Stomach (tissue), 9 donors: ENCODE results near the gene C16orf96. TPM values are rescaled to one million over a fixed set of nuclear protein-coding genes. Genes with fewer than 3 reads are reported as not detected.
A peak's percentile ranks its signal among the peaks of the same experiment; 100 is the strongest.

Experiments used
- DNase-seq, 2 donors: peaks; one replicate each; pipeline versions ENCODE4 v3.0.0 to v3.0.0-alpha.2; 2013 to 2019
- H3K27ac ChIP-seq, 5 donors: fragments of 200-600 bp in 4 of 5; sonication (generic) in 4 of 5; one replicate each; pipeline ENCODE4 v1.5.1; 2013 to 2019; ENCODE audit warnings: mild to moderate bottlenecking in 1 of 5, moderate library complexity in 1 of 5
- H3K27me3 ChIP-seq, 3 donors: fragments of 200-600 bp; sonication (generic); one replicate each; pipeline ENCODE4 v1.5.1; 2017 to 2019; ENCODE audit warnings: mixed run types in 1 of 3
- H3K36me3 ChIP-seq, 4 donors: fragments of 200-600 bp; sonication (generic); 1 replicate in 3 of 4; 2 replicates in 1 of 4; pipeline ENCODE4 v1.5.1; 2016 to 2019
- H3K4me1 ChIP-seq, 4 donors: fragments of 200-600 bp; sonication (generic); one replicate each; pipeline ENCODE4 v1.5.1; 2016 to 2019
- H3K4me3 ChIP-seq, 4 donors: fragments of 200-600 bp; sonication (generic) in 3 of 4; one replicate each; pipeline ENCODE4 v1.5.1; 2016 to 2019; ENCODE audit warnings: mild to moderate bottlenecking in 1 of 4
- H3K9me3 ChIP-seq, 4 donors: fragments of 200-600 bp; sonication (generic); one replicate each; pipeline ENCODE4 v1.5.1; 2016 to 2019
- EP300 ChIP-seq: sonication (generic); formaldehyde crosslinking; IDR thresholded peaks from one replicate; pipeline ENCODE4 v1.6.1; 2017; ENCODE audit warnings: antibody characterized with exemption
- POLR2A ChIP-seq, 4 donors: fragments of 450-650 bp; IDR thresholded peaks; one replicate each; pipeline ENCODE4 v1.6.1; 2016; ENCODE audit warnings: antibody characterized with exemption in 4 of 4, control low read depth in 2 of 4, mild to moderate bottlenecking in 1 of 4, moderate library complexity in 1 of 4
- POLR2AphosphoS5 ChIP-seq, 3 donors: sonication (generic); formaldehyde crosslinking; IDR thresholded peaks; one replicate each; pipeline ENCODE4 v1.6.1; 2016; ENCODE audit warnings: antibody characterized with exemption in 3 of 3
- WGBS, 5 donors: extraction: QIAGEN DNeasy Blood & Tissue Kit in 3 of 5; methylation state at CpG; one replicate each; pipeline versions ENCODE4 v1.1.5 to v1.1.7; 2013 to 2018; 5-methylcytosine and 5-hydroxymethylcytosine counted together
- intact Hi-C: fragments of 100-400 bp; cut with DNase I; formaldehyde crosslinking; loops from one replicate; pipeline ENCODE4 v1.15.1; 2023; ENCODE audit warnings: low total_unique reads
- polyA plus RNA-seq, 3 donors: library from polyadenylated mRNA; stranded (reverse); fragments of 200-250 nt; gene quantifications; one replicate each; pipeline ENCODE4 v1.2.3, GENCODE V29; 2013
- total RNA-seq, 5 donors: library from RNA; depleted of rRNA; stranded (reverse); fragments of >200 nt; gene quantifications; one replicate each; pipeline versions ENCODE4 v1.1.0 to v1.2.3, GENCODE V29; 2014 to 2016
- TF ChIP-seq, protein P1 (sequence below), 7 experiments: fragments of 450-650 bp in 4 of 7; fragments of 200-600 bp in 3 of 7; sonication (generic) in 3 of 7; IDR thresholded peaks; one replicate each; pipeline ENCODE4 v1.5.1; 2016 to 2019; ENCODE audit warnings: antibody characterized with exemption in 7 of 7, control low read depth in 2 of 7, mild to moderate bottlenecking in 1 of 7
- donor health status: healthy with polysubstance abuse.
- donor health status: Bipolar disorder and iron deficiency.
- donor health status: healthy.

Gene C16orf96
- total and polyA plus RNA-seq, 8 donors, result 0.37 to 0.43 TPM; not detected in 6

DNA sequence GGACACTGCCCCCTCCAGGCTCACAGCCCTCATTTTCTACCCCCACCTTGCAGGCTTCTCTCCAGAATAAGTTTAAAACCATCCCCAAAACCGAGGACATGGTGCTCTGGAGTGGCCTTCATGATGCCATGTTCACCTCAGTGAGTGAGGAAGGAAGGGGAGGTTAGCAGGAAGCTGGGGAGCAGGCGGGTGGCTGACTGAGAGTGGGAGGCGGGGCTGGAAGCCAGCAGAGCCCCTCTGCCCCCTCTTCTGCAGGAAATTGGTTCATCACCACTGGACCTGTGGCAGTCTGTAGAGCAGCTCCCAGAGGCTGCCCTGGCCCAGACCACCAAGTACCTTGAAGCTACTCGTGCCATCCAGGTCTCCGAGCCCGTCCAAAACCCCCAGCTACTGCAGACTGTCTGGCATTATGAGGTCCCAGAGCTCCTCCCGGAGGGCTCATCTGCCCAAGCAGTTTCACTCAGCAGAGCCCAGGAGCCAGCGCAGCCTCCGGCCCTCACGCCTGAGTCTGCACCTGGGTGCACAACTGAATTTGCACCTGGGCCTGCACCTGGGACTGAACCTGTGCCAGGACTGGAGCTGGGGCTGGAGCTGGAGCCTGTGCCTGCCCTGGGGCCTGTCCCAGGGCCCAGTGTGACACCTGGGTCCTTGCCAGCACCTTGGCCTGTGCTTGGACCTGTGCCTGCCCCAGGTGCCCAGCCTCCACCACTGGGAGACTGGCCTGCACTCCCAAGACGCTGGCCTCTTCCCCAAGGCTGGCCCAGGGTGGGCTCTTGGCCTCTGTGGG is 19.0 kb downstream of the C16orf96 start:
- intact Hi-C loops, result no loop called here
- WGBS, 5 donors, result 54 to 68% (median 62%) methylated on average over 7 to 11 of the region's 11 CpGs
- Histone ChIP-seq H3K27me3 (no peaks in the 10 kb centered on the region), H3K27ac (no peak overlapping the region), H3K4me3 (no peak overlapping the region), H3K36me3 (no peaks in the 10 kb centered on the region), H3K9me3 (no peaks in the 10 kb centered on the region), H3K4me1 (peaks cover 0 to 14% (median 3%) of the 10 kb centered on the region in 4 donors)
- DNase-seq, result peak in 1 of 2 donors; percentile 87
- TF ChIP-seq POLR2A (IDR thresholded peaks at IDR 0.05) (no peak), POLR2AphosphoS5 (IDR thresholded peaks at IDR 0.05) (no peak), EP300 (no peak)
- TF ChIP-seq, protein P1, sequence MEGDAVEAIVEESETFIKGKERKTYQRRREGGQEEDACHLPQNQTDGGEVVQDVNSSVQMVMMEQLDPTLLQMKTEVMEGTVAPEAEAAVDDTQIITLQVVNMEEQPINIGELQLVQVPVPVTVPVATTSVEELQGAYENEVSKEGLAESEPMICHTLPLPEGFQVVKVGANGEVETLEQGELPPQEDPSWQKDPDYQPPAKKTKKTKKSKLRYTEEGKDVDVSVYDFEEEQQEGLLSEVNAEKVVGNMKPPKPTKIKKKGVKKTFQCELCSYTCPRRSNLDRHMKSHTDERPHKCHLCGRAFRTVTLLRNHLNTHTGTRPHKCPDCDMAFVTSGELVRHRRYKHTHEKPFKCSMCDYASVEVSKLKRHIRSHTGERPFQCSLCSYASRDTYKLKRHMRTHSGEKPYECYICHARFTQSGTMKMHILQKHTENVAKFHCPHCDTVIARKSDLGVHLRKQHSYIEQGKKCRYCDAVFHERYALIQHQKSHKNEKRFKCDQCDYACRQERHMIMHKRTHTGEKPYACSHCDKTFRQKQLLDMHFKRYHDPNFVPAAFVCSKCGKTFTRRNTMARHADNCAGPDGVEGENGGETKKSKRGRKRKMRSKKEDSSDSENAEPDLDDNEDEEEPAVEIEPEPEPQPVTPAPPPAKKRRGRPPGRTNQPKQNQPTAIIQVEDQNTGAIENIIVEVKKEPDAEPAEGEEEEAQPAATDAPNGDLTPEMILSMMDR (IDR thresholded peaks at IDR 0.05), result no peak

DNA sequence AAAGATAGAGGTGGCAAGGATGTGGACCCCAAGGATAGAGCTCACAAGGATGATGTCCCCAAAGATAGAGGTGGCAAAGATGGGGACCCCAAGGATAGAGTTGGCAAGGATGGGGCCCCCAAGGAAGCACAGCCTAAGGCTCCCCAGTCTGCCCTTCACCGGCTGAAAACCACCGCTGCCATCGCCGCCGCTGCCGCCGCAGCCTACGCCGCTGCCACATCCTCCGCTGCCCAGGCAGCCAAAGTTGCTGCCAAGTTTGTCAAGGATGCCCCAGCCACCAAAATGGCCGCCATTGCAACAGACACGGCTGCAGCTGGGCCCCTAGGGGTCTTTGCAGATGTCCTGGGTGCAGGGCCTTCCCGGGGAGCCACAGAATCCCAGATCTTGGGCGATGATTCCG is 19.9 kb downstream of the C16orf96 start:
- intact Hi-C loops, result no loop called here
- no peaks in the 10 kb centered on the region for H3K27me3 ChIP-seq

DNA sequence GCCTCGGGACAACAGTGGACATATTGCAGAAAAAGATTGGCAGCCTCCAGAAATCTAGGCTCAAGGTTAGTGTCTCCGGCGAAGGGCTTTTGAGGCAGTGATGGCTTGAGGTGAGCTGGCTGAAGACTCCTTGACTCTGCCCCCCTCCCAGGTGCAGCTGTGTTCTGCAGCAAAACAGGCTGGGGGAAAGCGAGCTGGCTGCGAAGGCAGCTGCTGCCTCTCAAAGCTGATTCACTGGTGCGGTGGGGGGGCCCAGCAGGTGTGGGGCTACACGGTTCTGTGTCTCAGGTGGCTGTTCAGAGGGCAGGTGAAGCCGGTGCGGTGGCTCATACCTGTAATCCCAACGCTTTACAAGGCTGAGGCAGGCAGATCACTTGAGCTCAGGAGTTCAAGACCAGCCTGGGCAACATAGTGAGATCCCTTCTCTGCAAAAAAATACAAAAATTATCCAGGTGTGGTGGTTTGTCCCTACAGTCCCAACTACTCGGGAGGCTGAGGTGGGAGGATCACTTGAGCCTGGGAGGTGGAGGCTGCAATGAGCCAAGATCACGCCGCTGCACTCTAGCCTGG is 22.9 kb downstream of the C16orf96 start:
- no peak overlapping the region for H3K27ac ChIP-seq
- intact Hi-C loops, result no loop called here

More for the DNA sequence above, 19.9 kb downstream of the C16orf96 start:
- Histone ChIP-seq H3K4me1 (peaks cover 0 to 14% (median 3%) of the 10 kb centered on the region in 4 donors), H3K36me3 (no peaks in the 10 kb centered on the region), H3K27ac (no peak overlapping the region), H3K9me3 (no peaks in the 10 kb centered on the region), H3K4me3 (no peak overlapping the region)
- DNase-seq, result no peak
- WGBS, 5 donors, result 95 to 99% (median 98%) methylated on average over 15 of the region's 15 CpGs
- TF ChIP-seq POLR2A (IDR thresholded peaks at IDR 0.05) (no peak), POLR2AphosphoS5 (IDR thresholded peaks at IDR 0.05) (no peak), EP300 (no peak)
- TF ChIP-seq, protein P1 (IDR thresholded peaks at IDR 0.05), result no peak

DNA sequence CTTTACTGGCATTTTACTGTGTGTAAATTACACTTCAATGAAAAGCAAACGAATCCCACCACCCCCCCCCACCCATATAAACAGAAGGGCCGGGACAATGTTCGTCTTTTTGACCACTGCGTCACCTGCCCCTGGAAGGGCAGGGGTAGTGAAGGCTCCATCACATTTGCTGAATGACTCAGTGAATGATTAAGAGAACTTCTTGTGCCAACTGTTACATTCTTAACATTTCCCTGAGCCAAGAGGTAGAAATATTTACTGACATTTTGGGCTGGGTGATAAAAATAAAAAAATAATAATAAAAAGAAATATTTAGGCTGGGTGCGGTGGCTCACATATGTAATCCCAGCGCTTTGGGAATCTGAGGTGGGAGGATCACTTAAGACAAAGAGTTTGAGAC is 24.1 kb downstream of the C16orf96 start:
- no peak overlapping the region for H3K4me3 ChIP-seq
- WGBS, 5 donors, result 27 to 53% (median 31%) methylated on average over 5 to 6 of the region's 6 CpGs
- no peaks in the 10 kb centered on the region for H3K9me3 ChIP-seq
- peaks cover 0 to 4% (median 1%) of the 10 kb centered on the region in 4 donors for H3K4me1 ChIP-seq
- TF ChIP-seq EP300 (no peak), POLR2AphosphoS5 (IDR thresholded peaks at IDR 0.05) (no peak)
- no peaks in the 10 kb centered on the region for H3K27me3 ChIP-seq
- H3K27ac ChIP-seq, result no peak overlapping the region
- DNase-seq, result no peak
- H3K36me3 ChIP-seq, result no peaks in the 10 kb centered on the region
- intact Hi-C loops, result no loop called here

More for the DNA sequence above, 22.9 kb downstream of the C16orf96 start:
- 78 to 86% (median 82%) methylated on average over 13 of the region's 13 CpGs for WGBS, 5 donors
- peaks cover 0 to 14% (median 3%) of the 10 kb centered on the region in 4 donors for H3K4me1 ChIP-seq
- no peaks in the 10 kb centered on the region for H3K36me3 ChIP-seq
- no peaks in the 10 kb centered on the region for H3K27me3 ChIP-seq
- no peak for DNase-seq
- TF ChIP-seq POLR2A (IDR thresholded peaks at IDR 0.05) (no peak), POLR2AphosphoS5 (IDR thresholded peaks at IDR 0.05) (no peak), EP300 (no peak)
- TF ChIP-seq, protein P1 (IDR thresholded peaks at IDR 0.05), result no peak
- H3K4me3 ChIP-seq, result no peak overlapping the region
- H3K9me3 ChIP-seq, result no peaks in the 10 kb centered on the region
